HepG2 (cell line): ENCODE measurements around the gene TAPBP. TPM values are rescaled to one million over a fixed set of nuclear protein-coding genes. Genes with fewer than 3 reads are reported as not detected.
A peak's percentile ranks its signal among the peaks of the same experiment; 100 is the strongest.

Experiments
- CHD2 ChIP-seq: IDR thresholded peaks from 2 replicates; pipeline ENCODE4 v1.6.1; 2011; ENCODE audit warnings: low read depth, low read length, improper control_type of control experiment
- GMEB1 ChIP-seq: sonication (generic); formaldehyde crosslinking; IDR thresholded peaks from 2 replicates; pipeline ENCODE4 v1.5.1; 2020; ENCODE audit warnings: missing genetic modification reagents, mild to moderate bottlenecking, borderline replicate concordance
- JUNB ChIP-seq: sonication (generic); formaldehyde crosslinking; IDR thresholded peaks from 2 replicates; pipeline ENCODE4 v1.8.0; 2022; ENCODE audit warnings: missing genetic modification reagents, mild to moderate bottlenecking, borderline replicate concordance
- MATR3 ChIP-seq: sonication (generic); formaldehyde crosslinking; IDR thresholded peaks from 2 replicates; pipeline ENCODE4 v1.4.0; 2020; ENCODE audit warnings: missing genetic modification reagents
- MLX ChIP-seq: IDR thresholded peaks from 2 replicates; pipeline ENCODE4 v1.6.1; 2016
- PCBP2 ChIP-seq: fragments of 200-400 bp; formaldehyde crosslinking; optimal IDR thresholded peaks from 2 replicates; pipeline ENCODE3; 2018; ENCODE audit warnings: low read length, low read depth; ENCODE audit not compliant: poor library complexity, severe bottlenecking
- PHF8 ChIP-seq: sonication (generic); formaldehyde crosslinking; IDR thresholded peaks from 2 replicates; pipeline ENCODE4 v1.5.0; 2020; ENCODE audit warnings: missing genetic modification reagents
- SETDB1 ChIP-seq: sonication (generic); formaldehyde crosslinking; IDR thresholded peaks from 2 replicates; pipeline ENCODE4 v1.5.1; 2020; ENCODE audit warnings: missing genetic modification reagents, mild to moderate bottlenecking, borderline replicate concordance
- SMARCC2 ChIP-seq: fragments of 450-650 bp; IDR thresholded peaks from 2 replicates; pipeline ENCODE4 v1.6.1; 2017; ENCODE audit warnings: antibody characterized with exemption, mild to moderate bottlenecking
- SYNCRIP ChIP-seq: fragments of 200-400 bp; formaldehyde crosslinking; IDR thresholded peaks from 2 replicates; pipeline ENCODE4 v1.6.1; 2018; ENCODE audit warnings: mild to moderate bottlenecking, low read depth, low read length; ENCODE audit not compliant: insufficient read depth
- TBL1XR1 ChIP-seq: fragments of 150-350 bp; IDR thresholded peaks from 2 replicates; pipeline ENCODE4 v1.6.1; 2014; ENCODE audit warnings: borderline replicate concordance, low read length; ENCODE audit not compliant: partially characterized antibody
- ZBED4 ChIP-seq: sonication (generic); formaldehyde crosslinking; IDR thresholded peaks from 2 replicates; pipeline ENCODE4 v1.4.0; 2020; ENCODE audit warnings: missing genetic modification reagents, borderline replicate concordance
- ZMAT5 ChIP-seq: sonication (generic); formaldehyde crosslinking; IDR thresholded peaks from 2 replicates; pipeline ENCODE4 v1.5.0; 2020; ENCODE audit warnings: mild to moderate bottlenecking, low read depth, missing genetic modification reagents, borderline replicate concordance
- ZNF205 ChIP-seq: IDR thresholded peaks from 2 replicates; pipeline ENCODE4 v1.6.1; 2018; ENCODE audit warnings: missing biosample characterization, missing genetic modification reagents
- ZNF513 ChIP-seq: sonication (generic); formaldehyde crosslinking; conservative IDR thresholded peaks from 2 replicates; pipeline ENCODE4 v1.5.0; 2020; ENCODE audit warnings: missing genetic modification reagents
- ZNF564 ChIP-seq: sonication (generic); formaldehyde crosslinking; IDR thresholded peaks from 2 replicates; pipeline ENCODE4 v1.8.1; 2023; ENCODE audit warnings: mild to moderate bottlenecking, missing genetic modification reagents
- ZNF580 ChIP-seq: IDR thresholded peaks from 2 replicates; pipeline ENCODE4 v1.6.1; 2016; ENCODE audit warnings: low read depth, borderline replicate concordance
- ZNF615 ChIP-seq: sonication (generic); formaldehyde crosslinking; IDR thresholded peaks from 2 replicates; pipeline ENCODE4 v1.5.0; 2020; ENCODE audit warnings: mild to moderate bottlenecking, missing genetic modification reagents, borderline replicate concordance
- ZNF616 ChIP-seq: sonication (generic); formaldehyde crosslinking; IDR thresholded peaks from 2 replicates; pipeline ENCODE4 v1.5.0; 2020; ENCODE audit warnings: low read depth, mild to moderate bottlenecking, missing genetic modification reagents
- ZNF703 ChIP-seq: sonication (generic); formaldehyde crosslinking; IDR thresholded peaks from 2 replicates; pipeline ENCODE4 v1.5.1; 2020; ENCODE audit warnings: missing genetic modification reagents, mild to moderate bottlenecking, moderate library complexity, borderline replicate concordance
- polyA plus RNA-seq, 8 experiments: library from polyadenylated mRNA; depleted of rRNA in 3 of 8; stranded (reverse) in 7 of 8; unstranded in 1 of 8; fragments of >200 nt; fragmentation: Illumina TruSeq in 4 of 8; extraction: Trizol in 4 of 8; gene quantifications; 2 replicates each; pipeline versions ENCODE4 v1.2.1 to v1.2.3, GENCODE V29; 2011 to 2016; ENCODE audit warnings: low read depth in 4 of 8, missing spikeins in 1 of 8, mixed read lengths in 1 of 8; ENCODE audit not compliant: insufficient read depth in 1 of 8
- total RNA-seq, 5 experiments: library from RNA; depleted of rRNA; stranded (reverse); fragments of >200 nt; fragmentation: Illumina TruSeq; extraction: Trizol; gene quantifications; 2 replicates each; pipeline ENCODE4 v1.2.3, GENCODE V29; 2016; ENCODE audit warnings: low read depth in 1 of 5

The TAPBP gene
- total and polyA plus RNA-seq, 2 of the 13 experiments (the other 11 are each of a cell fraction or from before 2014, with no cell fraction given), result 27.4 to 32.3 TPM

- TF ChIP-seq ZNF616 (CRISPR knock-in tag), result 0 out of 2 replicates have a peak, but pooled peaks have one; percentile 64
- no peak for TF ChIP-seq ZNF513 (CRISPR knock-in tag)
- TF ChIP-seq JUNB, result no peak
- no peak for TF ChIP-seq ZNF205 (CRISPR knock-in tag)
- no peak for TF ChIP-seq ZNF564 (CRISPR knock-in tag)
- no peak for TF ChIP-seq ZMAT5 (CRISPR knock-in tag)
- TF ChIP-seq MLX (CRISPR knock-in tag), result no peak
- TF ChIP-seq ZBED4 (CRISPR knock-in tag), result no peak
- no peak for TF ChIP-seq SYNCRIP
- TF ChIP-seq SETDB1 (CRISPR knock-in tag), result no peak
- TF ChIP-seq PCBP2, result no peak
- no peak for TF ChIP-seq MATR3
- no peak for TF ChIP-seq SMARCC2
- no peak for TF ChIP-seq ZNF703 (CRISPR knock-in tag)
- TF ChIP-seq GMEB1 (CRISPR knock-in tag), result peak; percentile 72; the same call in 1 of the 2 replicates
- peak; percentile 39 for TF ChIP-seq TBL1XR1
- 0 out of 2 replicates have a peak, but pooled peaks have one; percentile 59 for TF ChIP-seq ZNF615
- peak; percentile 68 for TF ChIP-seq PHF8
- TF ChIP-seq ZNF580, result no peak; the same call in 1 of the 2 replicates
- TF ChIP-seq CHD2, result peak; percentile 87
These were observed 24.7 kb downstream of the TAPBP start, which contains the start of the genes PFDN6 and WDR46 (continued) for GRCh38 chr6:33288921-33289783.
